Measurements from ENCODE around the gene ZNF75A.
"Not testable (repeated sequence)": the region's sequence is repeated elsewhere in the genome, so short reads cannot be mapped to it uniquely, and the experiment has no call there.

Gene ZNF75A

GRCh38 chr16:3264137-3265036 lies 40.9 kb upstream of the ZNF75A start:
- H3K4me3 ChIP-seq (ENCODE audit: low read length), result peak overlapping the region; percentile 83
- DNase-seq (ENCODE audit: low read depth), result peak; percentile 98
- TF ChIP-seq CTCF (IDR thresholded peaks at IDR 0.05; ENCODE audit: insufficient read depth, low read depth, low read length, missing control alignments), result peak; percentile 11

- H3K4me3 ChIP-seq (ENCODE audit: low read length), result no peak overlapping the region
- peak; percentile 46 for TF ChIP-seq CTCF (IDR thresholded peaks at IDR 0.05; ENCODE audit: insufficient read depth, low read depth, low read length, missing control alignments)
- DNase-seq (ENCODE audit: low read depth), result peak; percentile 24
Observed at GRCh38 chr16:3266873-3267537, 38.3 kb upstream of the ZNF75A start.

GRCh38 chr16:3268294-3268693 lies 37.0 kb upstream of the ZNF75A start:
- TF ChIP-seq CTCF (IDR thresholded peaks at IDR 0.05; ENCODE audit: insufficient read depth, low read depth, low read length, missing control alignments), result no peak
- DNase-seq (ENCODE audit: low read depth), result no peak

GRCh38 chr16:3270718-3271117 lies 34.6 kb upstream of the ZNF75A start:
- DNase-seq (ENCODE audit: low read depth); H3K4me3 ChIP-seq (ENCODE audit: low read length): not testable (repeated sequence)

More at GRCh38 chr16:3268294-3268693, 37.0 kb upstream of the ZNF75A start:
- H3K4me3 ChIP-seq (ENCODE audit: low read length), result no peak overlapping the region

GRCh38 chr16:3271281-3271680 lies 34.0 kb upstream of the ZNF75A start:
- not testable (repeated sequence) for DNase-seq (ENCODE audit: low read depth); H3K4me3 ChIP-seq (ENCODE audit: low read length)

- H3K4me3 ChIP-seq (ENCODE audit: low read length), result no peak overlapping the region
- TF ChIP-seq CTCF (IDR thresholded peaks at IDR 0.05; ENCODE audit: insufficient read depth, low read depth, low read length, missing control alignments), result no peak
- DNase-seq (ENCODE audit: low read depth), result no peak
Observed at GRCh38 chr16:3274490-3274889, 30.8 kb upstream of the ZNF75A start.

- no peak for TF ChIP-seq CTCF (IDR thresholded peaks at IDR 0.05; ENCODE audit: insufficient read depth, low read depth, low read length, missing control alignments)
- H3K4me3 ChIP-seq (ENCODE audit: low read length), result no peak overlapping the region
- DNase-seq (ENCODE audit: low read depth), result no peak
Observed at GRCh38 chr16:3274947-3275346, 30.4 kb upstream of the ZNF75A start.

GRCh38 chr16:3276679-3277078 lies 28.6 kb upstream of the ZNF75A start:
- DNase-seq (ENCODE audit: low read depth), result no peak
- no peak for TF ChIP-seq CTCF (IDR thresholded peaks at IDR 0.05; ENCODE audit: insufficient read depth, low read depth, low read length, missing control alignments)
- H3K4me3 ChIP-seq (ENCODE audit: low read length), result no peak overlapping the region
